ENCODE data around the gene MYO1D.

GRCh38 chr17:32664936-32665583 lies 211.9 kb downstream of the MYO1D start:
- TF ChIP-seq POLR2AphosphoS5 (IDR thresholded peaks at IDR 0.05) (no peak), EP300 (IDR thresholded peaks at IDR 0.05; ENCODE audit: low read depth) (no peak), POLR2A (IDR thresholded peaks at IDR 0.05) (no peak)
- TF ChIP-seq, protein P1, sequence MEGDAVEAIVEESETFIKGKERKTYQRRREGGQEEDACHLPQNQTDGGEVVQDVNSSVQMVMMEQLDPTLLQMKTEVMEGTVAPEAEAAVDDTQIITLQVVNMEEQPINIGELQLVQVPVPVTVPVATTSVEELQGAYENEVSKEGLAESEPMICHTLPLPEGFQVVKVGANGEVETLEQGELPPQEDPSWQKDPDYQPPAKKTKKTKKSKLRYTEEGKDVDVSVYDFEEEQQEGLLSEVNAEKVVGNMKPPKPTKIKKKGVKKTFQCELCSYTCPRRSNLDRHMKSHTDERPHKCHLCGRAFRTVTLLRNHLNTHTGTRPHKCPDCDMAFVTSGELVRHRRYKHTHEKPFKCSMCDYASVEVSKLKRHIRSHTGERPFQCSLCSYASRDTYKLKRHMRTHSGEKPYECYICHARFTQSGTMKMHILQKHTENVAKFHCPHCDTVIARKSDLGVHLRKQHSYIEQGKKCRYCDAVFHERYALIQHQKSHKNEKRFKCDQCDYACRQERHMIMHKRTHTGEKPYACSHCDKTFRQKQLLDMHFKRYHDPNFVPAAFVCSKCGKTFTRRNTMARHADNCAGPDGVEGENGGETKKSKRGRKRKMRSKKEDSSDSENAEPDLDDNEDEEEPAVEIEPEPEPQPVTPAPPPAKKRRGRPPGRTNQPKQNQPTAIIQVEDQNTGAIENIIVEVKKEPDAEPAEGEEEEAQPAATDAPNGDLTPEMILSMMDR (IDR thresholded peaks at IDR 0.05) = no peak
